ENCODE data around the gene ZNF346. TPM values are rescaled to one million over a fixed set of nuclear protein-coding genes. Genes with fewer than 3 reads are reported as not detected.

ZNF346 gene
- total RNA-seq, 1 donor: 17.9 TPM

DNA sequence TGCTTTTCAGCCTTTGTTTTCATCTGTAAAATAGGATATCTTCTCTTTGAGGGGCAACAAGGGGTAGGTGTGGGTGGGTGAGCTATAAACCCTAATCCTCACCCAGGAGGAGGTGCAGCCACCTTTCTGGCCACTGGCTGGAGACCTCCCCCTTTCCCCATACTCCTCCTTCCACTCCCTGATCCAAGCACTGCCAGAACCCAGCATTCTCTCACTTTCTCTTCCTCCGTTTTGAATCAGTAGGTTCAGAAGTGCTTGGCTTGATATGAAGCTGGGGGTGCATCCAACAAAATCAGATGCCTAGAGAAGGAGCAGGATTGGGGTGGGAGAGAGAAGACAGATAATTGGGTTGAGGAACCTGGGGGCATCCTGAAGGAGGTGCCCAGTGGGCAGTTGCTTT lies 104.3 kb downstream of the ZNF346 start:
- TF ChIP-seq, protein P1, sequence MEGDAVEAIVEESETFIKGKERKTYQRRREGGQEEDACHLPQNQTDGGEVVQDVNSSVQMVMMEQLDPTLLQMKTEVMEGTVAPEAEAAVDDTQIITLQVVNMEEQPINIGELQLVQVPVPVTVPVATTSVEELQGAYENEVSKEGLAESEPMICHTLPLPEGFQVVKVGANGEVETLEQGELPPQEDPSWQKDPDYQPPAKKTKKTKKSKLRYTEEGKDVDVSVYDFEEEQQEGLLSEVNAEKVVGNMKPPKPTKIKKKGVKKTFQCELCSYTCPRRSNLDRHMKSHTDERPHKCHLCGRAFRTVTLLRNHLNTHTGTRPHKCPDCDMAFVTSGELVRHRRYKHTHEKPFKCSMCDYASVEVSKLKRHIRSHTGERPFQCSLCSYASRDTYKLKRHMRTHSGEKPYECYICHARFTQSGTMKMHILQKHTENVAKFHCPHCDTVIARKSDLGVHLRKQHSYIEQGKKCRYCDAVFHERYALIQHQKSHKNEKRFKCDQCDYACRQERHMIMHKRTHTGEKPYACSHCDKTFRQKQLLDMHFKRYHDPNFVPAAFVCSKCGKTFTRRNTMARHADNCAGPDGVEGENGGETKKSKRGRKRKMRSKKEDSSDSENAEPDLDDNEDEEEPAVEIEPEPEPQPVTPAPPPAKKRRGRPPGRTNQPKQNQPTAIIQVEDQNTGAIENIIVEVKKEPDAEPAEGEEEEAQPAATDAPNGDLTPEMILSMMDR (IDR thresholded peaks at IDR 0.05; ENCODE audit: insufficient read depth, low read length): no peak
- no peak for DNase-seq (ENCODE audit: low read depth)
- H3K4me3 ChIP-seq (ENCODE audit: low read depth, low read length): no peak overlapping the region

GRCh38 chr5:177128551-177128981 lies 106.1 kb downstream of the ZNF346 start:
- TF ChIP-seq, protein P1 (IDR thresholded peaks at IDR 0.05; ENCODE audit: insufficient read depth, low read length): no peak
- no peak overlapping the region for H3K4me3 ChIP-seq (ENCODE audit: low read depth, low read length)
- DNase-seq (ENCODE audit: low read depth): no peak

DNA sequence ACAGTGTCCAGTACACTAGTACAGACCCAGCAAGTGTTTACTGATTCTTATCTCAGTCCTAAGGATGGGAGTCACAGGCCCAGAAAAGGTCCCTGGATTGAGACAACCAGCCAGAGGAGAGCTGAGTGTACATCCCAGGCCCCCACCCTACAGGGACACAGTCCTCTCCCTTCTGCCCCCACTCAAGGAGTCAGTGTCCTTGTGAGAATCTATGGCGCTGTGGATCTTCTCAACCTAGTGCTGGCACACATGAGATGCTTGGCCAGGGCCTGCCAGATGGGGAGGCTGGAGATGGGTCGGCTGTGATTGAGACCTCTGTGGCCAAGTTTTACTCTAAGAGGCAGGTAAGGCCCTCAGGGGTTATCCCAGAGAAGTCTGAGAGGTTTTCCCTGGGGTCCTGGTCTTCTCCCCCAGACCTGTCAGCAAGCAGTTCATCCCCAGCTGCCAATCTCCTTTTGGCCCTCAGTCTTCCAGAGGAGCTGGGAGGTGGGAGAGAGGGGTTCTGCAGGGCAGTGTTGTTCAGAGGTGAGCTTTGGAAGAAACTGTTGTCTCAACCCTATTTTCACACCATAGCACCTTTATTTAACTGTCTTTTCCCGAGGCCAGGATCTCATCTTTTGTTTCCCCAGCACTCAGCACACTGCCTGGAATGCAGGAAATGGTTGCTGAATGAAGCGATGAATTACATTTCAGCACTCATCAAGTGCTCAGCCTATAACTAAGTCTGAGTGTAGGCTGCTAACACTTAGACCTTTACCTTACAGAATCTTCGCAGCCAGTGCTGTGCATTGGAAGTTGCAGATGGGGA lies 107.9 kb downstream of the ZNF346 start:
- peak; percentile 26 for DNase-seq (ENCODE audit: low read depth)
- H3K4me3 ChIP-seq (ENCODE audit: low read depth, low read length): no peak overlapping the region
- TF ChIP-seq, protein P1 (IDR thresholded peaks at IDR 0.05; ENCODE audit: insufficient read depth, low read length): no peak

Other genes starting within 250 kb of the ZNF346 start
- not detected in 2 replicates for gene UNC5A, start 212.1 kb upstream of the ZNF346 start, total RNA-seq (ENCODE audit: low replicate concordance)
- not detected in 2 replicates for gene HK3, start 123.3 kb upstream of the ZNF346 start, total RNA-seq (ENCODE audit: low replicate concordance)
- 34.7 and 76.8 TPM in 2 replicates for gene UIMC1, start 15.9 kb upstream of the ZNF346 start, total RNA-seq (ENCODE audit: low replicate concordance)
- 0.74 TPM in 1 of 2 replicates, not detected in the other for gene FGFR4, start 64.2 kb downstream of the ZNF346 start, total RNA-seq (ENCODE audit: low replicate concordance)
- gene NSD1, start 111.1 kb downstream of the ZNF346 start, total RNA-seq (ENCODE audit: low replicate concordance): 50.3 and 136 TPM in 2 replicates

Data from fibroblast of the aortic adventitia (primary cell).